Osteoblast (primary cell): ENCODE results near the gene COL17A1. TPM values are rescaled to one million over a fixed set of nuclear protein-coding genes. Genes with fewer than 3 reads are reported as not detected.

Experiments used
- DNase-seq: peaks from one replicate; pipeline ENCODE4 v3.0.0; 2011; ENCODE audit warnings: low spot score, mixed read lengths; ENCODE audit not compliant: insufficient read length; ENCODE audit errors: missing footprints
- H2AFZ ChIP-seq: 2 replicates; pipeline ENCODE4 v1.6.0; 2011; ENCODE audit warnings: mild to moderate bottlenecking, low read length
- H3K27ac ChIP-seq: 2 replicates; pipeline ENCODE4 v1.5.1; 2011; ENCODE audit warnings: mild to moderate bottlenecking, low read depth, low read length, moderate library complexity
- H3K27me3 ChIP-seq: 2 replicates; pipeline ENCODE4 v1.6.0; 2012; ENCODE audit warnings: mild to moderate bottlenecking, control low read depth, inconsistent platforms, low read length, moderate library complexity; ENCODE audit not compliant: insufficient read depth
- H3K36me3 ChIP-seq: 2 replicates; pipeline ENCODE4 v1.5.1; 2011; ENCODE audit warnings: mild to moderate bottlenecking, low read length, control low read depth, moderate library complexity; ENCODE audit not compliant: insufficient read depth
- H3K4me1 ChIP-seq: 2 replicates; pipeline ENCODE4 v1.5.1; 2011; ENCODE audit warnings: mild to moderate bottlenecking, low read length, control low read depth, moderate library complexity; ENCODE audit not compliant: insufficient read depth
- H3K4me2 ChIP-seq: 2 replicates; pipeline ENCODE4 v1.6.0; 2011; ENCODE audit warnings: mild to moderate bottlenecking, low read length; ENCODE audit not compliant: insufficient read depth
- H3K4me3 ChIP-seq: fragments of 200-600 bp; sonication (generic); 3 replicates; pipeline ENCODE4 v1.5.1; 2012; ENCODE audit warnings: mild to moderate bottlenecking, low read length, inconsistent platforms; ENCODE audit not compliant: insufficient read depth
- H3K79me2 ChIP-seq: 2 replicates; pipeline ENCODE4 v1.6.0; 2012; ENCODE audit warnings: mild to moderate bottlenecking, low read length, control low read depth, inconsistent platforms; ENCODE audit not compliant: insufficient read depth
- H3K9me3 ChIP-seq: 2 replicates; pipeline ENCODE4 v1.5.1; 2011; ENCODE audit warnings: low read depth, low read length, control low read depth
- H4K20me1 ChIP-seq: 2 replicates; pipeline ENCODE4 v1.6.0; 2012; ENCODE audit warnings: mild to moderate bottlenecking, low read length, control low read depth; ENCODE audit not compliant: insufficient read depth
- CTCF ChIP-seq: IDR thresholded peaks from 2 replicates; pipeline ENCODE4 v1.5.1; 2011; ENCODE audit warnings: mild to moderate bottlenecking, low read depth, low read length, moderate library complexity; ENCODE audit errors: extremely low read depth
- total RNA-seq: library from RNA; depleted of rRNA; stranded (reverse); fragments of >200 nt; gene quantifications from 2 replicates; pipeline ENCODE4 v1.2.3, GENCODE V29; 2012

Gene COL17A1
- total RNA-seq, 1 donor: under 0.01 TPM

- H3K9me3 ChIP-seq: no peaks in the 10 kb centered on the region
- peak; percentile 54 for TF ChIP-seq CTCF
- H3K36me3 ChIP-seq: no peaks in the 10 kb centered on the region
- DNase-seq: peak; percentile 42
- H4K20me1 ChIP-seq: no peaks in the 10 kb centered on the region
- no peak overlapping the region for H3K4me2 ChIP-seq
- no peak overlapping the region for H3K4me3 ChIP-seq
- H3K27me3 ChIP-seq: no peaks in the 10 kb centered on the region
- peaks cover 22% of the 10 kb centered on the region for H3K4me1 ChIP-seq
- H2AFZ ChIP-seq: no peak overlapping the region
- no peak overlapping the region for H3K27ac ChIP-seq
- no peaks in the 10 kb centered on the region for H3K79me2 ChIP-seq
Measured at GRCh38 chr10:104123397-104123796, 37.7 kb upstream of the COL17A1 start.

- peak overlapping the region; percentile 94 for H3K4me2 ChIP-seq
- no peak for DNase-seq
- H3K4me1 ChIP-seq: peaks cover 31% of the 10 kb centered on the region
- no peaks in the 10 kb centered on the region for H3K79me2 ChIP-seq
- no peaks in the 10 kb centered on the region for H4K20me1 ChIP-seq
- peak overlapping the region; percentile 94 for H2AFZ ChIP-seq
- H3K4me3 ChIP-seq: peak overlapping the region; percentile 88
- peak overlapping the region; percentile 88 for H3K27ac ChIP-seq
- H3K27me3 ChIP-seq: no peaks in the 10 kb centered on the region
- H3K36me3 ChIP-seq: no peaks in the 10 kb centered on the region
- no peak for TF ChIP-seq CTCF
- no peaks in the 10 kb centered on the region for H3K9me3 ChIP-seq
Measured at GRCh38 chr10:104122225-104123107, 36.8 kb upstream of the COL17A1 start.

- peaks cover 31% of the 10 kb centered on the region for H3K4me1 ChIP-seq
- H3K27me3 ChIP-seq: no peaks in the 10 kb centered on the region
- H3K79me2 ChIP-seq: no peaks in the 10 kb centered on the region
- no peaks in the 10 kb centered on the region for H3K9me3 ChIP-seq
- peak within 1 kb of the TSS; percentile 100 for H3K4me2 ChIP-seq
- peak within 1 kb of the TSS; percentile 88 for H3K4me3 ChIP-seq
- H2AFZ ChIP-seq: peak within 1 kb of the TSS; percentile 96
- H3K36me3 ChIP-seq: no peaks in the 10 kb centered on the region
- H3K27ac ChIP-seq: peak within 1 kb of the TSS; percentile 100
- H4K20me1 ChIP-seq: no peaks in the 10 kb centered on the region
- peak; percentile 98 for DNase-seq
- peak; percentile 53 for TF ChIP-seq CTCF
Measured at GRCh38 chr10:104121485-104122224, 36.0 kb upstream of the COL17A1 start, which contains the start of gene SFR1. SFR1 (plus strand) TSS chr10:104122171; CDS start chr10:104122184, 13 bp downstream.
